ENCODE data around the gene FNBP1.

- TF ChIP-seq CTCF (IDR thresholded peaks at IDR 0.05) (no peak), EZH2 (IDR thresholded peaks at IDR 0.05; ENCODE audit: borderline replicate concordance, insufficient read depth, low read depth, low read length, poor library complexity, severe bottlenecking) (no peak)
Measured at GRCh38 chr9:129879103-129879699, 163.8 kb downstream of the FNBP1 start.

All from B cell (primary cell).